AG09319 (cell line): ENCODE measurements around the gene PCDH1.

Experiments
- DNase-seq: peaks from one replicate; pipeline ENCODE4 v3.0.0-alpha.2; 2010; ENCODE audit warnings: low read depth; ENCODE audit errors: extremely low read depth
- TF ChIP-seq, protein P1 (sequence below): IDR thresholded peaks from 2 replicates; pipeline ENCODE4 v1.5.1; 2011; ENCODE audit warnings: low read depth, mild to moderate bottlenecking, inconsistent platforms, low read length, moderate library complexity

The PCDH1 gene

GRCh38 chr5:141875795-141876627 lies 2.2 kb downstream of the PCDH1 start:
- TF ChIP-seq, protein P1, sequence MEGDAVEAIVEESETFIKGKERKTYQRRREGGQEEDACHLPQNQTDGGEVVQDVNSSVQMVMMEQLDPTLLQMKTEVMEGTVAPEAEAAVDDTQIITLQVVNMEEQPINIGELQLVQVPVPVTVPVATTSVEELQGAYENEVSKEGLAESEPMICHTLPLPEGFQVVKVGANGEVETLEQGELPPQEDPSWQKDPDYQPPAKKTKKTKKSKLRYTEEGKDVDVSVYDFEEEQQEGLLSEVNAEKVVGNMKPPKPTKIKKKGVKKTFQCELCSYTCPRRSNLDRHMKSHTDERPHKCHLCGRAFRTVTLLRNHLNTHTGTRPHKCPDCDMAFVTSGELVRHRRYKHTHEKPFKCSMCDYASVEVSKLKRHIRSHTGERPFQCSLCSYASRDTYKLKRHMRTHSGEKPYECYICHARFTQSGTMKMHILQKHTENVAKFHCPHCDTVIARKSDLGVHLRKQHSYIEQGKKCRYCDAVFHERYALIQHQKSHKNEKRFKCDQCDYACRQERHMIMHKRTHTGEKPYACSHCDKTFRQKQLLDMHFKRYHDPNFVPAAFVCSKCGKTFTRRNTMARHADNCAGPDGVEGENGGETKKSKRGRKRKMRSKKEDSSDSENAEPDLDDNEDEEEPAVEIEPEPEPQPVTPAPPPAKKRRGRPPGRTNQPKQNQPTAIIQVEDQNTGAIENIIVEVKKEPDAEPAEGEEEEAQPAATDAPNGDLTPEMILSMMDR: no peak
- DNase-seq: no peak

- TF ChIP-seq, protein P1: no peak
- no peak for DNase-seq
These were observed 3.0 kb downstream of the PCDH1 start for GRCh38 chr5:141875022-141875740.

DNA sequence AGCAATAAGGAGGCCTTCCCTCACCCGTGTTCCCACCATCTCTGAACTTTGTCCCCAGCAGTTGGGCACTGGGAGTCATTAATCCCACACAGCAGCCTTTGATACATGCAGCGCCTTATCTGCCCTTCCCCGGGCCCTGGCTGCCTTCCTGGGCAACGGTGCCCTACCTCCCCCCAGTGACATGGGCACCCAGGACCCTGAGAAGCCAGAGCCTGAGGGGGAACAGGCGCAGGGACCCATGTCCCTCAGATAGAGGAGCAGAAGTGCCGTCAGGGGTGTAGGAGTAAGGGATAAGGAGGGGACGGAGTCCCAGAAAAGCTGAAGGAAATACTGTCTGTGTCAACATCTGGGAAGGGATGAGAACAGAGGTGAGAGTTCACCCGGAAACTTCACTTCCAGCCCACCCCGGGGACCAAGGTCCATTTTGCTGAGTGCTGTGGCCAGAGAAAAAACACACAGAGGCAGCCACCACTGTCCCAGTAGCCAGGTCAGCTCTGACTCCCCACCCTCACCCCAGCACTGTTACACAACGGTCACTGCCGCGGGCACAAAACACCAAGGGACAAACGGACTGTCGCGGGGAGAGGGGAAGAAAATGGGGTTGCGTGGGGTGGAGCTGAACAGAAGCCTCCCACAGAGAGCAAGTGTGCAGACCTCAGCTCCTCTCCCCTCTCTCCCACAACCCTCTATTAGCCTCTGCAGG lies 3.8 kb downstream of the PCDH1 start:
- no peak for DNase-seq

DNA sequence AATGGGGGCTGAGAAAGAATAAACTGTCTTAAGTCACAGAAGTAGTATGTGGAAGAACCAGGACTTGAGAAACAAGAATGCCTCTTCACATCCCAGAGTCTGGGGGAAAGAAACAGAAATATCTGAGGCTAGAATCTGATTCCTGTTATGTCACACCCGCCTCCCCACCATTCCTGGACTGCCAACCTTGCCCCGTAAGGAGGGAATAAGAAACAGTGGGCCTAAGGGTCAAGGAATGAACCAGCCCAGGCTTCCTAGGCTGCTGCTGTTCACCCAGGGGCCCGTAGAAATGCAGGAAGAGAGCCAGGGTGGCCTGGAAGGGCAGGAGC lies 4.3 kb downstream of the PCDH1 start:
- DNase-seq: no peak
- TF ChIP-seq, protein P1: no peak

More for the DNA sequence above, 3.8 kb downstream of the PCDH1 start:
- TF ChIP-seq, protein P1: no peak

DNA sequence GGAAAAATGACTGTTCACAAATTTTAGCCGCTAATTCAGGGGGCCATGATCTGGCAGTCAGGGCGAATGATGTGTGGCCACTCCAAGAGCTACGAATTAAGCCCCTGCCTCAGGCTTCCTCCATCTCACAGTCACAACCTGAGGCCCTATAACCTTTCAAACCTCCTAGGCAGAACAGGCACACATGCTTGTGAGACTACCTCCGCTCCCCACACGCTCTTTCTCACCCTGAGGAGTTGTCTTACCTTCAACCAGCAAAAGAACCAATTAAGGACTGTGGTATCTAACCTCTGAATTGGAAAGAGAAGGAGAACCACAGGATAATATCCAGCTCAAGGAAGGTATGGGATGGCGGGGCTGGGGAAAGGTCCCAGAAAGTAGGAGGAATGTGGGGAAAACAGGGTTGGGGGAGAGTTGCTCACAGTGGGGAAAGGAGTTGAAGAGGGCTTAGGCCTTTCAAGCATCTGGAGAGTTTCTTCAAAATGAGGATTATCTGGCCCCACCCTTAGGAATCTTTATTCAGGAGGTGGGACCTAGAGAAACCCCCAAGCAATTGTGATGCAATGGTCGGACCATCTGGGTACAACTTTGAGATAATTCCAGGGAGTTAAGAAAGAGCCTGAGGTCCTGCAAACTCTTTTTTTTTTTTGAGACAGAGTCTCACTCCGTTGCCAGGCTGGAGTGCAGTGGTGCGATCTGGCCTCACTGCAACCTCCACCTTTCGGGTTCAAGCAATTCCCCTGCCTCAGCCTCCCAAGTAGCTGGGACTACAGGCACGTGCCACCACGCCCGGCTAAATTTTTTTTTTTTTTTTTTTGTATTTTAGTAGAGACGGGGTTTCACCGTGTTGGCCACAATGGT lies 5.5 kb downstream of the PCDH1 start:
- TF ChIP-seq, protein P1: no peak
- DNase-seq: no peak

- TF ChIP-seq, protein P1: no peak
- DNase-seq: no peak
These were observed 6.3 kb downstream of the PCDH1 start for GRCh38 chr5:141871870-141872269.
